Astrocyte of the spinal cord (primary cell): ENCODE results near the gene STX16.

Source experiments
- DNase-seq: peaks from one replicate; pipeline ENCODE4 v3.0.0; 2011; ENCODE audit warnings: low read depth, low spot score
- H3K4me3 ChIP-seq: 2 replicates; pipeline ENCODE4 v1.5.1; 2011; ENCODE audit warnings: low read depth, mild to moderate bottlenecking, low read length, moderate library complexity
- in situ Hi-C: cut with HindIII; loops from 2 replicates; pipeline ENCODE4 v1.10.0; 2017; ENCODE audit warnings: low sequenced_read_pairs
- TF ChIP-seq, protein P1 (sequence below): IDR thresholded peaks from 2 replicates; pipeline ENCODE4 v1.5.1; 2012; ENCODE audit warnings: low read depth, mild to moderate bottlenecking, low read length, inconsistent platforms

The STX16 gene

DNA sequence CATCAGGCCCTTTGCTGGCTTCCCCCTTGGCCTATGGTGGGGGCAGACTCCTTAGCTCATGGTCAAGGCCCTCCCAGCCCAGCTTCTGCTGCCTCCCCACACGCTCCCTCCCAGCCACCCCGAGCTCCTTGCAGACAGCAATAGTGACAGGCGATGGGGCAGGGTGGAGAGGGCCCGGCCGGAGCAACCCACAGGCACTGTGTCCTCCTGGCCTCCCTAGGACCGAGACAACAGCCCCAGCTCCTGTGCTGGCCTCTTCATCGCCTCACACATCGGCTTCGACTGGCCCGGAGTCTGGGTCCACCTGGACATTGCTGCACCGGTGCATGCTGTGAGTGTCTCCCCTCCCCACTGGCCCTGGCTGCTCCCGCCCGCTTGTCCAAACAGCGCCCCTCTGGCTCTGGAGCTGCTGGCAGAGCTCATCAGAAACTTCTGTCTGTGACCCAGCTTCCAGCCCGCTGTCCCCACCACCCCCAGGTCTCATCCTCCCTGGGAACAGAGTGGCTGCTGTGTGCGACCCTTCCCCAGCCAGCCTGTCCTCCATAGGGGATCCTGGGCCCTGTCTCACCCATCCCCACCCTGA lies 63.3 kb downstream of the STX16 start:
- TF ChIP-seq, protein P1, sequence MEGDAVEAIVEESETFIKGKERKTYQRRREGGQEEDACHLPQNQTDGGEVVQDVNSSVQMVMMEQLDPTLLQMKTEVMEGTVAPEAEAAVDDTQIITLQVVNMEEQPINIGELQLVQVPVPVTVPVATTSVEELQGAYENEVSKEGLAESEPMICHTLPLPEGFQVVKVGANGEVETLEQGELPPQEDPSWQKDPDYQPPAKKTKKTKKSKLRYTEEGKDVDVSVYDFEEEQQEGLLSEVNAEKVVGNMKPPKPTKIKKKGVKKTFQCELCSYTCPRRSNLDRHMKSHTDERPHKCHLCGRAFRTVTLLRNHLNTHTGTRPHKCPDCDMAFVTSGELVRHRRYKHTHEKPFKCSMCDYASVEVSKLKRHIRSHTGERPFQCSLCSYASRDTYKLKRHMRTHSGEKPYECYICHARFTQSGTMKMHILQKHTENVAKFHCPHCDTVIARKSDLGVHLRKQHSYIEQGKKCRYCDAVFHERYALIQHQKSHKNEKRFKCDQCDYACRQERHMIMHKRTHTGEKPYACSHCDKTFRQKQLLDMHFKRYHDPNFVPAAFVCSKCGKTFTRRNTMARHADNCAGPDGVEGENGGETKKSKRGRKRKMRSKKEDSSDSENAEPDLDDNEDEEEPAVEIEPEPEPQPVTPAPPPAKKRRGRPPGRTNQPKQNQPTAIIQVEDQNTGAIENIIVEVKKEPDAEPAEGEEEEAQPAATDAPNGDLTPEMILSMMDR, result no peak
- H3K4me3 ChIP-seq, result no peak overlapping the region
- in situ Hi-C loops, result no loop called here
- DNase-seq, result no peak

DNA sequence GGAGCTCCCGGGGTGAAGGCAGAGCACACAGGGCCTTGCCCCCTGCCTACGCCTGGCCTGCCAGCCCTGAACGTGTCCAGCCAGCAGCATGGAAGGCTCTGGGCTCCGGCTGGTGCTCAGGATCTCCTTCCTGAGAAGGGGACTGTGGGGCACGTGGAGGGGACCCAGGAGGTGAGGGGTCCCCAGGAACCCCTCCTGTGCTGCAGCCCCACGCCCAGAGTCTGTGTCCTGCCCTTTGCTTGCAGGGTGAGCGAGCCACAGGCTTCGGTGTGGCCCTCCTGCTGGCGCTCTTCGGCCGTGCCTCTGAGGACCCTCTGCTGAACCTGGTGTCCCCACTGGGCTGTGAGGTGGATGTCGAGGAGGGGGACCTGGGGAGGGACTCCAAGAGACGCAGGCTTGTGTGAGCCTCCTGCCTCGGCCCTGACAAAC lies 63.9 kb downstream of the STX16 start:
- no peak overlapping the region for H3K4me3 ChIP-seq
- in situ Hi-C loops, result no loop called here
- TF ChIP-seq, protein P1, result no peak
- DNase-seq, result no peak

DNA sequence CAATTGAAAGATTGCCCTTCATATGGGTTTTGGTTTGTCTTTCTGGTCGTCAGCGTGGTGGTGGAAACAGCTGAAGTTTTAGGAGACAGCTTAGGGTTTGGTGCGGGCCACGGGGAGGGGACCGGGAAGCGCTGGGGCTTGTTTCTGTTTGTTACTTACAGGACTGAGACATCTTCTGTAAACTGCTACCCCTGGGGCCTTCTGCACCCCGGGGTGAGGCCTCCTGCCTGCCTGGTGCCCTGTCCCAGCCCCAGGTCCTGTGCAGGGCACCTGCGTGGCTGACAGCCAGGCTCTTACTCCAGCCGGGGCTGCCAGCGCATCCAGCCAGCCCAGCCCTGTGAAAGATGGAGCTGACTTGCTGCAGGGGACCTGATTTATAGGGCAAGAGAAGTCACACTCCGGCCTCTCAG lies 64.3 kb downstream of the STX16 start:
- TF ChIP-seq, protein P1, result no peak
- in situ Hi-C loops, result no loop called here
- DNase-seq, result no peak
- no peak overlapping the region for H3K4me3 ChIP-seq

DNA sequence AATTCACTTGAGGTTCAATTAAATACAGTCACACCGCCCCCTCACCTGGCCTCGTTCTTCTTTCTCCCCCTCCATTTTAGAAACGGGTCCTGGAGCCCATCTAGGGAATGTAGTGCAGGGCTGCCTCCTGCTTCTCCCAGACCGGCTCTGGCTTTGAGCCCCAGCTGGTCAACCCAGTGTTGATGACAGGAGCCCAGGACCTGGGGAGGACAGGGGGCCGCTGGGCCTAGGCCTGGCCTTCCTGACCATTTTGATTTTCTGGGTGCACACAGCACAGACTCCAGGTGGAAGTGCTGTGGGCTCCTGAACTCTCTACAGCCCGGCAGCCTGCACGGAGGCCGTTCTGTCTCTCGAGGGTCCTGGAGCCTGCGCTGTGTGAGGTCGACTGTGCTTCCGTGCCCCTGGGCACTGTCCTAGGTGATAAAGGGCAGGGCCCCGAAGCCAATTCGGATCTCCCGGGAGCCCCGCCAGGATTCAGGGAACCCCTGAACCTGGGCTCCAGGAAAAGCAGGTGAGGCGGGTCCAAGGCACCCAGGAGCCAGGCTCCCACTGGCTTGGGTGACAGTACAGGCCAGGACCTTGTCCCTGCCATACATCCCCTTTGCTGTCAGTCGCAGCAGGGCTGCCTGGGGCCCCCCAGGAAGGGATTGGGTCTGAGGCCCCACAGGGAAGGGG lies 64.9 kb downstream of the STX16 start:
- TF ChIP-seq, protein P1, result no peak
- in situ Hi-C loops, result no loop called here
- no peak for DNase-seq
- H3K4me3 ChIP-seq, result no peak overlapping the region

DNA sequence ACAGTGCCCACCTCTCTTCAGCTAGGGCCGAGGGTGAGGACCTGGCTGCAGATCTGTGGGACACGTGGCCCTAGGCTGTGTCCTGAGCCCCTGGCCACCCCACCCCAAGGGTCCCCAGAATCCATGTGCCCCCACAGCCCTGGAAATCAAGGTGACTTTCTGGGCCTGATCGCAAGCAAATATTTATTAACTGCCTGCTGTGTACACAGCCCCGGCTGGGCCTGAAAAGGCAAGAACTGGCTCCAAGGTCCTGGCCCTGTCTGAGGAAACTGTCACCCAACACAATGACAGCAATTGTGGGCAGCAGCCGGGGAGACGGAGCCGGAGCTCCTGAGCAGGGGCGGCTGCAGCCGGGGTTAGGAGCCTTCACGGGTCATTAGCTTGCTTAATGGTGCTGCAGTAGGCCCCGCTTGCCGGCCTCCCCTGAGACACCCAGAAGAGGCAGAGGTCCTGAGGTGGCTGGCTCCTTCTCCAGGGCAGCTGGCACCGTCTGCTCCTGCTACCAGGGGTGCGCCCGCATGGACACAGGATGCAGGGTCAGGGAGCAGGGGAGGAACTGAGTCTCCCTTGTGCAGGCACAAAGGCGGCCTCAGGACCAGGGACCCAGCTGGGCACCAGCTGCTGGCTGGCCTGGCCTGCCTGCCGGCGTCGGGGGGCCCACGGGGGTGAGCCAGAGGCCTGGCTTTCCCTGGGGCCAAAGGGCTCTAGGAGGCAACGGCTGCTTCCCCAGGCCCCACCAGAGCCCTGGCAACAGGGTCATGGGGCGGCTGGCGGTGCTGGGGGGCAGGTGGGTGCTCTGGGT lies 65.6 kb downstream of the STX16 start:
- in situ Hi-C loops, result no loop called here
- no peak for DNase-seq
- H3K4me3 ChIP-seq, result no peak overlapping the region
- TF ChIP-seq, protein P1, result no peak

DNA sequence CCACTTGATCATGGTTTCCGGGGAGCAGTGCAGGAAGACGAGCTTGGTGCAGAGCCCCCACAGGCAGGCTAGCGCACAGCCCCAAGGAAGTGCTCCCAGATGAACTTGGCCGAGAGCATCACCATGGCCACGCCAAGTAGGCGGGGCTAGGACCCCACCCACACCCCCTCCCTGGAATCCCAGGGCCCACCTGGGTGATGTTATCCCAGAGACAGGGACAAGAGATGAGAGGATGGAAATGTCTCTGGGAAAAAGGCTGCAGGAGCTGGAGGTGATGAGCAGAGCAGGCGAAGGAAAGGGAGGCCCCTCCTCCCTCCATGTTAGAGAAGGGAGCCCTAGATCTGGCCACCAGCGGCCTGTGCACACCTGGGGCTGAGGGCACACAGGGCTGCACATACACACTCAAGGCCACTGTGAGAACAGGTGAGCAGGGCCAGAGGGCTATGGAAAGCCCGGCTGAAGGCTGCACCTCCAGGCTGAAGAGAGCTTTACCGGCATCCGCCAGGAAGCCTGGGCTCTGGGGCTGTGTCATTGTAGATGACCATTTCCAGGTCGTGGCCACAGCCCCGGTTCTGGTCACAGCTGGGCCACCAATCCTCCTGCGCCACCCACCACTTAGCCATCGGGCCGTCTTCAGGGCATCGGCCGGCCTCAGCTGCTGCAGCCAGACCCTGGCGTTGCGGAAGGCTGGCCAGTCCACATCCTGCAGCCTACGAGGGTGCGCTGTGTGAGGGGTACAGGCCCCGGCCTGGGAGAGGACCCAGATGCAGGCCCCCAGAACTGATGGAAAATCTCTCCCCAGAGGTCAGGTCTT lies 66.4 kb downstream of the STX16 start:
- DNase-seq, result no peak
- in situ Hi-C loops, result no loop called here
- TF ChIP-seq, protein P1, result no peak
- H3K4me3 ChIP-seq, result no peak overlapping the region
